Measurements from ENCODE around the gene FAT1. TPM values are rescaled to one million over a fixed set of nuclear protein-coding genes. Genes with fewer than 3 reads are reported as not detected.
A peak's percentile ranks its signal among the peaks of the same experiment; 100 is the strongest.

FAT1 gene
- total RNA-seq, 1 experiment from 2014 or later: 172 TPM

GRCh38 chr4:186728631-186729271, 5.1 kb upstream of the FAT1 start (continued):
- TF ChIP-seq ARID4B (CRISPR knock-in tag; IDR thresholded peaks at IDR 0.05; ENCODE audit: borderline replicate concordance): no peak

- Mint-ChIP-seq H3K36me3 (no peaks in the 10 kb centered on the region), H3K27ac (no peak overlapping the region), H3K27me3 (ENCODE audit: low read depth) (peaks cover 13% of the 10 kb centered on the region), H3K4me3 (peak overlapping the region; percentile 97), H3K9me3 (no peaks in the 10 kb centered on the region), H3K4me1 (peaks cover 25% of the 10 kb centered on the region)
- ATAC-seq: 0 out of 2 replicates have a peak, but pooled peaks have one; percentile 3
- no peak for TF ChIP-seq ZNF423 (CRISPR knock-in tag; IDR thresholded peaks at IDR 0.05)
- no peak for TF ChIP-seq ZBTB21 (CRISPR knock-in tag; IDR thresholded peaks at IDR 0.05; ENCODE audit: borderline replicate concordance)
- TF ChIP-seq AR (CRISPR knock-in tag; IDR thresholded peaks at IDR 0.05): no peak
- DNase-seq (ENCODE audit: low spot score): peak; percentile 30
- ChIA-PET CTCF (interaction anchor here (0.7 to 1.3 kb wide), 4 partner anchors 95 to 652 kb away, joined by 3 to 4 read pairs (median 3); no protein-coding TSS in a partner anchor), POLR2A (interaction anchor here (0.6 kb wide), 1 partner anchor 9 kb away, joined by 3 read pairs; no protein-coding TSS in a partner anchor)
Observed at GRCh38 chr4:186727977-186728519, 4.4 kb upstream of the FAT1 start.

- H3K27ac Mint-ChIP-seq: peak overlapping the region; percentile 94
- POLR2A ChIA-PET: interaction anchor here (0.6 kb wide), 1 partner anchor 8 kb away, joined by 3 read pairs; no protein-coding TSS in a partner anchor
- DNase-seq (ENCODE audit: low spot score) (no peak), ATAC-seq (no peak)
- H3K27me3 Mint-ChIP-seq (ENCODE audit: low read depth): peaks cover 13% of the 10 kb centered on the region
- H3K9me3 Mint-ChIP-seq: no peaks in the 10 kb centered on the region
- H3K36me3 Mint-ChIP-seq: no peaks in the 10 kb centered on the region
- peaks cover 25% of the 10 kb centered on the region for H3K4me1 Mint-ChIP-seq
- H3K4me3 Mint-ChIP-seq: peak overlapping the region; percentile 97
- CTCF ChIA-PET: interaction anchor here (0.7 to 1.3 kb wide), 4 partner anchors 96 to 653 kb away, joined by 3 to 4 read pairs (median 3); no protein-coding TSS in a partner anchor
- TF ChIP-seq TP53 (CRISPR knock-in tag; IDR thresholded peaks at IDR 0.05) (no peak), ZBTB43 (CRISPR knock-in tag; IDR thresholded peaks at IDR 0.05) (no peak), STAT6 (CRISPR knock-in tag; conservative IDR thresholded peaks at IDR 0.05; ENCODE audit: low read depth) (no peak), ZNF121 (CRISPR knock-in tag; IDR thresholded peaks at IDR 0.05) (no peak), ZBTB21 (CRISPR knock-in tag; IDR thresholded peaks at IDR 0.05; ENCODE audit: borderline replicate concordance) (no peak), SOX15 (CRISPR knock-in tag; IDR thresholded peaks at IDR 0.05) (no peak), MLX (CRISPR knock-in tag; IDR thresholded peaks at IDR 0.05) (no peak), GABPB1 (CRISPR knock-in tag; IDR thresholded peaks at IDR 0.05) (no peak), CTCF (IDR thresholded peaks at IDR 0.05) (no peak), ZNF423 (CRISPR knock-in tag; IDR thresholded peaks at IDR 0.05) (no peak), NR2C2 (CRISPR knock-in tag; IDR thresholded peaks at IDR 0.05) (no peak), RORB (CRISPR knock-in tag; IDR thresholded peaks at IDR 0.05) (no peak), ATF1 (CRISPR knock-in tag; IDR thresholded peaks at IDR 0.05) (no peak), GTF2I (CRISPR knock-in tag; conservative IDR thresholded peaks at IDR 0.05) (no peak)
Observed at GRCh38 chr4:186727169-186727976, 3.7 kb upstream of the FAT1 start.

Data from WTC11 (cell line).